Placental pericyte (primary cell): ENCODE results near the gene SUSD2. TPM values are rescaled to one million over a fixed set of nuclear protein-coding genes. Genes with fewer than 3 reads are reported as not detected.

Experiments
- total RNA-seq: library from RNA; depleted of rRNA; stranded (reverse); fragments of >200 nt; gene quantifications from 2 replicates; pipeline ENCODE4 v1.2.3, GENCODE V29; 2012

Gene SUSD2, protein sequence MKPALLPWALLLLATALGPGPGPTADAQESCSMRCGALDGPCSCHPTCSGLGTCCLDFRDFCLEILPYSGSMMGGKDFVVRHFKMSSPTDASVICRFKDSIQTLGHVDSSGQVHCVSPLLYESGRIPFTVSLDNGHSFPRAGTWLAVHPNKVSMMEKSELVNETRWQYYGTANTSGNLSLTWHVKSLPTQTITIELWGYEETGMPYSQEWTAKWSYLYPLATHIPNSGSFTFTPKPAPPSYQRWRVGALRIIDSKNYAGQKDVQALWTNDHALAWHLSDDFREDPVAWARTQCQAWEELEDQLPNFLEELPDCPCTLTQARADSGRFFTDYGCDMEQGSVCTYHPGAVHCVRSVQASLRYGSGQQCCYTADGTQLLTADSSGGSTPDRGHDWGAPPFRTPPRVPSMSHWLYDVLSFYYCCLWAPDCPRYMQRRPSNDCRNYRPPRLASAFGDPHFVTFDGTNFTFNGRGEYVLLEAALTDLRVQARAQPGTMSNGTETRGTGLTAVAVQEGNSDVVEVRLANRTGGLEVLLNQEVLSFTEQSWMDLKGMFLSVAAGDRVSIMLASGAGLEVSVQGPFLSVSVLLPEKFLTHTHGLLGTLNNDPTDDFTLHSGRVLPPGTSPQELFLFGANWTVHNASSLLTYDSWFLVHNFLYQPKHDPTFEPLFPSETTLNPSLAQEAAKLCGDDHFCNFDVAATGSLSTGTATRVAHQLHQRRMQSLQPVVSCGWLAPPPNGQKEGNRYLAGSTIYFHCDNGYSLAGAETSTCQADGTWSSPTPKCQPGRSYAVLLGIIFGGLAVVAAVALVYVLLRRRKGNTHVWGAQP
- 0.44 and 17.2 TPM in 2 replicates for total RNA-seq

DNA sequence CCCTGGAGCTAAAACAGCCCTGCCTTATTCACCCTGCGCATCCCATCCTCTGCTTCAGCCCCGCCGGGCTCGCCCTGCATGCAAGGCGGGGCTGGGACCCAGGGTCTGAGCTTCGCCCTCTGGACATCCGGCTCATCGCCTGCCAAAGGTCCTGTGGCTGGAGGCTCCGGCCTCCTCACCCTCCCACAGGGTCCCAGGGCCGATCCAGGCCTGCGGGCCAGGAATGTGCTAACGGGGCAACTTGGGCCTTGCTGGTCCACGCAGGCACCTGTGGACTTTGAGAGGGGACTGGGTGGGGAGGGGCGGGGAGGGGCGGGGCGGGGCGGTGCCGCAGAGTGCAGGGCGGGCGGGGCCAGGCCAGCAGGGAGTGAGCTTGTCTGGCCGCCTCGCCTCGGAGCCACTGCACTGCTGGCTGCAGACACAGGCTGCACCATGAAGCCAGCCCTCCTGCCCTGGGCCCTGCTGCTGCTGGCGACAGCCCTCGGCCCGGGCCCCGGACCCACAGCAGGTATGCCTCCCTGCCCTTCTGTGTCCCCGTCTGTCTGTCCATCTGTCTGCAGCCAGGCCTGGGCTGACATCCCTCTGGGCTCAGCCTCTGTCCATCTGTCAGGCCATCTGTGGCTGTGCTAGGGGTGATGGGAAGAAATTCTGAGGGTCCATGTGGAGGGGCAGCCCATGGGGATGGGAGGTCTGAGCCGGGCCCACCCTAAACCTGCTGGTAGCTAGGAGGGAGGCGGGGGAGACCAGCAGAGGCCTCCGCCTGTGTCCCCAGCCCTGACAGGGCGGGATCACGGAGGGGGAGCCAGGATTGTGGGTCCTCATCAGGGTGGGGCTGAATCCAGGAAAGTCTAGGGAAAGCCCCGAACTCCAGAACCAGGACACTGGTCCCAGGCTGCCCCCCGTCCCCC is at the start of gene SUSD2:
Gene SUSD2, plus strand, starts transcription at position 400 of the 908 bp plus-strand sequence. Its CDS starts 33 bp downstream, at position 433.

Other genes starting within 250 kb of the SUSD2 start
- gene GSTT2B, start 220.3 kb upstream of the SUSD2 start, total RNA-seq = 9.3 and 12.3 TPM in 2 replicates
- 1.0 and 1.1 TPM in 2 replicates for gene DDTL, start 214.6 kb upstream of the SUSD2 start, total RNA-seq
- gene DDT, start 207.0 kb upstream of the SUSD2 start, total RNA-seq = 46.6 and 69.7 TPM in 2 replicates
- gene GSTT2, start 201.4 kb upstream of the SUSD2 start, total RNA-seq = 0.22 and 1.4 TPM in 2 replicates
- gene GSTT4, start 176.0 kb upstream of the SUSD2 start, total RNA-seq = not detected in 2 replicates
- 31.3 and 54.1 TPM in 2 replicates for gene CABIN1, start 170.2 kb upstream of the SUSD2 start, total RNA-seq
- 3.5 and 6.7 TPM in 2 replicates for gene GGT5, start 63.6 kb downstream of the SUSD2 start, total RNA-seq
- gene SPECC1L, start 89.3 kb downstream of the SUSD2 start, total RNA-seq = 29.5 and 31.8 TPM in 2 replicates
- 2.6 and 11.2 TPM in 2 replicates for gene ADORA2A, start 246.1 kb downstream of the SUSD2 start, total RNA-seq